Keratinocyte (primary cell): ENCODE data around the gene KSR2. TPM values are rescaled to one million over a fixed set of nuclear protein-coding genes. Genes with fewer than 3 reads are reported as not detected.

Experiments used
- DNase-seq: peaks from one replicate; pipeline ENCODE4 v3.0.0-alpha.2; 2011; ENCODE audit warnings: low read depth, missing footprints, low spot score
- FAIRE-seq: peaks from 2 replicates; lab custom pipeline; 2011; peaks lifted over from hg19 to GRCh38; lab: Jason Lieb, UNC
- H2AFZ ChIP-seq: 2 replicates; pipeline ENCODE4 v1.6.0; 2012; ENCODE audit warnings: low read length, control low read depth, inconsistent platforms; ENCODE audit not compliant: control insufficient read depth
- H3K27ac ChIP-seq: 2 replicates; pipeline ENCODE4 v1.5.1; 2011; ENCODE audit warnings: low read length; ENCODE audit not compliant: control insufficient read depth, insufficient read depth
- H3K27me3 ChIP-seq: 3 replicates; pipeline ENCODE4 v1.6.0; 2011; ENCODE audit warnings: low read length; ENCODE audit not compliant: control insufficient read depth, insufficient read depth; ENCODE audit errors: extremely low read depth
- H3K36me3 ChIP-seq, 2 experiments: 2 replicates in 1 of 2; 3 replicates in 1 of 2; pipeline ENCODE4 v1.5.1; 2011; ENCODE audit warnings: low read length in 2 of 2, mild to moderate bottlenecking in 1 of 2; ENCODE audit not compliant: control insufficient read depth in 2 of 2, insufficient read depth in 2 of 2; ENCODE audit errors: extremely low read depth in 1 of 2
- H3K4me1 ChIP-seq: 3 replicates; pipeline ENCODE4 v1.5.1; 2011; ENCODE audit warnings: low read length; ENCODE audit not compliant: control insufficient read depth, insufficient read depth; ENCODE audit errors: extremely low read depth
- H3K4me2 ChIP-seq: 3 replicates; pipeline ENCODE4 v1.6.0; 2011; ENCODE audit warnings: low read depth, low read length; ENCODE audit not compliant: control insufficient read depth, insufficient read depth; ENCODE audit errors: extremely low read depth
- H3K4me3 ChIP-seq, 3 experiments: fragments of 200-600 bp in 1 of 3; sonication (generic) in 1 of 3; 2 replicates in 2 of 3; 3 replicates in 1 of 3; pipeline ENCODE4 v1.5.1; 2011 to 2016; ENCODE audit warnings: low read length in 3 of 3, mild to moderate bottlenecking in 3 of 3, control low read depth in 2 of 3, inconsistent platforms in 1 of 3, low read depth in 1 of 3, mixed read lengths in 1 of 3, mixed run types in 1 of 3, moderate library complexity in 1 of 3; ENCODE audit not compliant: control insufficient read depth in 2 of 3, insufficient read depth in 2 of 3; ENCODE audit errors: extremely low read depth in 1 of 3
- H3K79me2 ChIP-seq: 2 replicates; pipeline ENCODE4 v1.6.0; 2012; ENCODE audit warnings: low read length; ENCODE audit not compliant: control insufficient read depth, insufficient read depth
- H3K9ac ChIP-seq: 3 replicates; pipeline ENCODE4 v1.6.0; 2011; ENCODE audit warnings: low read length; ENCODE audit not compliant: control insufficient read depth, insufficient read depth; ENCODE audit errors: extremely low read depth
- H3K9me1 ChIP-seq: 3 replicates; pipeline ENCODE4 v1.6.0; 2011; ENCODE audit warnings: low read length; ENCODE audit not compliant: control insufficient read depth, insufficient read depth; ENCODE audit errors: extremely low read depth
- H3K9me3 ChIP-seq: 2 replicates; pipeline ENCODE4 v1.5.1; 2012; ENCODE audit warnings: low read depth, low read length; ENCODE audit not compliant: control insufficient read depth
- H4K20me1 ChIP-seq: 3 replicates; pipeline ENCODE4 v1.6.0; 2011; ENCODE audit warnings: low read length; ENCODE audit not compliant: control insufficient read depth, insufficient read depth; ENCODE audit errors: extremely low read depth
- EZH2 ChIP-seq: IDR thresholded peaks from one replicate; pipeline ENCODE4 v1.6.1; 2012; ENCODE audit warnings: inconsistent platforms, mild to moderate bottlenecking, low read length, moderate library complexity
- dilution Hi-C: fragments of 300-500 bp; cut with MboI; formaldehyde crosslinking; loops from one replicate; pipeline ENCODE4 v1.7.0; 2020; ENCODE audit warnings: low sequenced_read_pairs; ENCODE audit not compliant: extremely low pct_ligation_motif_present
- polyA plus RNA-seq, 5 experiments: library from polyadenylated mRNA; depleted of rRNA in 3 of 5; stranded (reverse) in 3 of 5; stranded (forward) in 1 of 5; unstranded in 1 of 5; fragments of >200 nt; gene quantifications; 1 replicate in 1 of 5; 2 replicates in 3 of 5; 3 replicates in 1 of 5; pipeline versions ENCODE4 v1.2.1 to v1.2.3, GENCODE V29; 2011 to 2012; ENCODE audit warnings: missing spikeins in 2 of 5, low read depth in 1 of 5, low replicate concordance in 1 of 5
- TF ChIP-seq, protein P1 (sequence below), 3 experiments: IDR thresholded peaks in 1 of 3; conservative IDR thresholded peaks in 1 of 3; optimal IDR thresholded peaks in 1 of 3; 2 replicates in 2 of 3; 3 replicates in 1 of 3; pipeline versions ENCODE3 to v1.5.1; 2011; ENCODE audit warnings: low read length in 3 of 3, mild to moderate bottlenecking in 3 of 3, moderate library complexity in 2 of 3, control low read depth in 1 of 3, inconsistent platforms in 1 of 3; ENCODE audit not compliant: insufficient read depth in 2 of 3; ENCODE audit errors: extremely low read depth in 1 of 3

The KSR2 gene
- polyA plus RNA-seq, 1 donor (not counting 4 experiments of a cell fraction or from before 2014, with no cell fraction given) = 0.01 TPM

DNA sequence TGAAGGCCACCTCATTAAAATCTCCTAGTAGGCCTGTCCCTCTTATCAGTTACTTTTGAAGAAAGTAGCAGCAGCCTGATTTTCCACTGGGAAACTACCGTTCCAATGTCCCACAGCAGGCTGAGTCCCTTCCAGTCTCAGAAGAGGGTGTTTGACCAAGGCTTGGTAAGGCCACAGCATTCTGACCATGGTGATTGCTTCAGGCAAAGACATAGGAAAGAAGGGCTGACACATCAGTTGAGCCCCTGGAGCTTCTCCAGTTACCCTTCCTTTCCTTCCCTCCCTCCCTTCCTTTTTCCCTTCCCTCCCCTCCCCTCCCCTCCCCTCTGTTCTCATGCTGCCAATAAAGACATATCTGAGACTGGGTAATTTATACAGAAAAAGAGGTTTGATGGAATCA lies 373.0 kb downstream of the KSR2 start:
- Histone ChIP-seq H2AFZ (no peak overlapping the region), H3K4me2 (no peak overlapping the region), H3K79me2 (no peaks in the 10 kb centered on the region), H3K9ac (no peak overlapping the region), H3K36me3 (no peaks in the 10 kb centered on the region), H3K4me1 (no peaks in the 10 kb centered on the region), H3K4me3 (no peak overlapping the region), H3K27ac (no peak overlapping the region), H3K9me3 (no peaks in the 10 kb centered on the region), H4K20me1 (no peaks in the 10 kb centered on the region), H3K27me3 (no peaks in the 10 kb centered on the region), H3K9me1 (no peaks in the 10 kb centered on the region)
- dilution Hi-C loops = no loop called here
- no peak for FAIRE-seq
- DNase-seq = no peak
- TF ChIP-seq, protein P1, sequence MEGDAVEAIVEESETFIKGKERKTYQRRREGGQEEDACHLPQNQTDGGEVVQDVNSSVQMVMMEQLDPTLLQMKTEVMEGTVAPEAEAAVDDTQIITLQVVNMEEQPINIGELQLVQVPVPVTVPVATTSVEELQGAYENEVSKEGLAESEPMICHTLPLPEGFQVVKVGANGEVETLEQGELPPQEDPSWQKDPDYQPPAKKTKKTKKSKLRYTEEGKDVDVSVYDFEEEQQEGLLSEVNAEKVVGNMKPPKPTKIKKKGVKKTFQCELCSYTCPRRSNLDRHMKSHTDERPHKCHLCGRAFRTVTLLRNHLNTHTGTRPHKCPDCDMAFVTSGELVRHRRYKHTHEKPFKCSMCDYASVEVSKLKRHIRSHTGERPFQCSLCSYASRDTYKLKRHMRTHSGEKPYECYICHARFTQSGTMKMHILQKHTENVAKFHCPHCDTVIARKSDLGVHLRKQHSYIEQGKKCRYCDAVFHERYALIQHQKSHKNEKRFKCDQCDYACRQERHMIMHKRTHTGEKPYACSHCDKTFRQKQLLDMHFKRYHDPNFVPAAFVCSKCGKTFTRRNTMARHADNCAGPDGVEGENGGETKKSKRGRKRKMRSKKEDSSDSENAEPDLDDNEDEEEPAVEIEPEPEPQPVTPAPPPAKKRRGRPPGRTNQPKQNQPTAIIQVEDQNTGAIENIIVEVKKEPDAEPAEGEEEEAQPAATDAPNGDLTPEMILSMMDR (optimal IDR thresholded peaks at IDR 0.05 in 1 of 3, IDR thresholded peaks at IDR 0.05 in 1 of 3, conservative IDR thresholded peaks at IDR 0.05 in 1 of 3; ENCODE audit: extremely low read depth in 1 of 3, insufficient read depth in 2 of 3, low read length in 3 of 3) = no peak
- TF ChIP-seq EZH2 = no peak

DNA sequence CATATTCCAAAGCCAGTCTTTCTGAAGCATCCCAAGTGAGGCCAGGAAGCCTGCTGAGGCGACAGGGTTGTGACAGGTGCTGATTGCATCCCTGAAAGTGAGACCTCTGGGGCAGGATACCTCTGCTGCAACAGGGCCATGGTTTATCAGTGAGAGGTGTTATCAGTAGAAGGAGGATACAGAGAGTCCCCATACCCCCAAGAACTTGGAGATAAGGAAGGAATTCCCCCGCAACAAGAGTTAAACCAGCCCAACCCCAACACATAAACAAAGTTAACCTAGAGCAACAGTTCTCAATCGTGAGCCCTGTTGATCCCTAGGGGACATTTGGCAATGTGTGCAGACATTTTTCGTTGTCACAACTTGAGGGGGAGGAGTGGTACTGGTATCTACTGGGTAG lies 374.3 kb downstream of the KSR2 start:
- no peaks in the 10 kb centered on the region for H3K9me1 ChIP-seq
- DNase-seq = no peak

More for the DNA sequence above, 374.3 kb downstream of the KSR2 start:
- H2AFZ ChIP-seq = no peak overlapping the region
- no peak overlapping the region for H3K27ac ChIP-seq
- no peaks in the 10 kb centered on the region for H3K27me3 ChIP-seq
- dilution Hi-C loops = no loop called here
- H3K79me2 ChIP-seq = no peaks in the 10 kb centered on the region
- TF ChIP-seq EZH2 = no peak
- TF ChIP-seq, protein P1 (optimal IDR thresholded peaks at IDR 0.05 in 1 of 3, IDR thresholded peaks at IDR 0.05 in 1 of 3, conservative IDR thresholded peaks at IDR 0.05 in 1 of 3; ENCODE audit: extremely low read depth in 1 of 3, insufficient read depth in 2 of 3, low read length in 3 of 3) = no peak
- no peak for FAIRE-seq
- no peaks in the 10 kb centered on the region for H3K36me3 ChIP-seq
- no peaks in the 10 kb centered on the region for H3K4me1 ChIP-seq
- H4K20me1 ChIP-seq = no peaks in the 10 kb centered on the region
- H3K9ac ChIP-seq = no peak overlapping the region
- no peak overlapping the region for H3K4me2 ChIP-seq
- no peaks in the 10 kb centered on the region for H3K9me3 ChIP-seq
- H3K4me3 ChIP-seq = no peak overlapping the region
